ENCODE results near the gene ZNF496. TPM values are rescaled to one million over a fixed set of nuclear protein-coding genes. Genes with fewer than 3 reads are reported as not detected.

ZNF496 gene
- total RNA-seq, 2 donors from 2014 or later: 11.7 to 15.6 TPM

DNA sequence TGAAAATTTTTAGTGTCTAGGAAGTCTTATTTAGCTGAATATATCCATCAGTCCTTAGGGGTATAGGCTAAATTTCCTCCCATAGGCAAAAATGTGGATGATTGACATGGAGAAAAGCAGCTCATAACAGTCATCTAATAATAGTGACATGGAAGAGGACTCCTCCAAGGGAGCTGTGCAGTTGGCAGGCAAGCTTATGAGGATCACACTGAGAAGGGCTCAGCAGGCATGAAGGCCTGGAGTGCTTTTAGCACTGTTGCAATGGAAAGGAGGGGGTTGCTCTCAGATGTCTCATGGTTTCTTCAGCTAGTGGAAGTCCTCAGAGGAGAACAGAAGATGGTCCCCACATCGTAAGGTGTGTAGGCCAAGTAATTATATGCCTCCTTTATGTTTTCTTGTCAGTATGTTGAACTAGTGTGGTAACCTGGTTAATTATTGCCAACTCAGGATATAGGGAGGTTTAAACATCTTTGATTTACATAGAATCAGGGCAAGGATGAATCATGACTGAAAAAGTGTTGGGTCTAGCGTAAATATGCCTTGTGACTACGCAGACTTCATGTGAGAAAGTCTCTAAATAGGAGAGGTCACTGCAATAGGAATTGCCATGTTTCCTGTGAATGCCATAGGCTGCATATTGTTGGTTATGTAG is 56.9 kb downstream of the ZNF496 start:
- TF ChIP-seq, protein P1, sequence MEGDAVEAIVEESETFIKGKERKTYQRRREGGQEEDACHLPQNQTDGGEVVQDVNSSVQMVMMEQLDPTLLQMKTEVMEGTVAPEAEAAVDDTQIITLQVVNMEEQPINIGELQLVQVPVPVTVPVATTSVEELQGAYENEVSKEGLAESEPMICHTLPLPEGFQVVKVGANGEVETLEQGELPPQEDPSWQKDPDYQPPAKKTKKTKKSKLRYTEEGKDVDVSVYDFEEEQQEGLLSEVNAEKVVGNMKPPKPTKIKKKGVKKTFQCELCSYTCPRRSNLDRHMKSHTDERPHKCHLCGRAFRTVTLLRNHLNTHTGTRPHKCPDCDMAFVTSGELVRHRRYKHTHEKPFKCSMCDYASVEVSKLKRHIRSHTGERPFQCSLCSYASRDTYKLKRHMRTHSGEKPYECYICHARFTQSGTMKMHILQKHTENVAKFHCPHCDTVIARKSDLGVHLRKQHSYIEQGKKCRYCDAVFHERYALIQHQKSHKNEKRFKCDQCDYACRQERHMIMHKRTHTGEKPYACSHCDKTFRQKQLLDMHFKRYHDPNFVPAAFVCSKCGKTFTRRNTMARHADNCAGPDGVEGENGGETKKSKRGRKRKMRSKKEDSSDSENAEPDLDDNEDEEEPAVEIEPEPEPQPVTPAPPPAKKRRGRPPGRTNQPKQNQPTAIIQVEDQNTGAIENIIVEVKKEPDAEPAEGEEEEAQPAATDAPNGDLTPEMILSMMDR (IDR thresholded peaks at IDR 0.05): no peak
- Histone ChIP-seq H3K27ac (no peak overlapping the region), H3K4me3 (no peak overlapping the region), H3K9ac (ENCODE audit: low read depth in 2 of 2, low read length in 2 of 2) (no peak overlapping the region), H3K27me3 (no peaks in the 10 kb centered on the region), H3K36me3 (no peaks in the 10 kb centered on the region), H3K4me1 (no peaks in the 10 kb centered on the region), H3K9me3 (no peaks in the 10 kb centered on the region)
- intact Hi-C loops (cut with DNase I): no loop called here
- no peak for DNase-seq

DNA sequence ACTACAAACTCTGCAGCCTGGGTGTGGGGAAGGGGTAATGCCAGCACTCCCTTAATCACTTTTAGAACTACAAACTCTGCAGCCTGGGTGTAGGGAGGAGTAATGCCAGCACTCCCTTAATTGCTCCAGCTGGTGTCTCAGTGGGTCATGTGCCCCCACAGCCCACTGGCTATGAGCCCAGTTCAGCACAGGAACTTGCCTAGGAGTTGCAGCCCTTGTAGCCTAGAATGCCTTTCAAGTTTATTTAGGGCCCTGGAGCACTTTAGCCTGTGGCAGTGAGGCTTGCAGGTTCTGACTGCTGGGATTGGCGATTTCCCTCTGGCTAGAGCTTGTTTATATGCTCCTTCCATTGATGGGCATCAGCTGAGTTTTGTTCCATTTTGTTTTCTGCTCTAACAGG is 58.7 kb downstream of the ZNF496 start:
- Histone ChIP-seq H3K36me3 (no peaks in the 10 kb centered on the region), H3K27ac (no peak overlapping the region), H3K27me3 (no peaks in the 10 kb centered on the region), H3K4me1 (no peaks in the 10 kb centered on the region), H3K9me3 (no peaks in the 10 kb centered on the region), H3K9ac (ENCODE audit: low read depth in 2 of 2, low read length in 2 of 2) (no peak overlapping the region), H3K4me3 (no peak overlapping the region)
- TF ChIP-seq, protein P1 (IDR thresholded peaks at IDR 0.05): no peak
- intact Hi-C loops (cut with DNase I): no loop called here
- no peak for DNase-seq

DNA sequence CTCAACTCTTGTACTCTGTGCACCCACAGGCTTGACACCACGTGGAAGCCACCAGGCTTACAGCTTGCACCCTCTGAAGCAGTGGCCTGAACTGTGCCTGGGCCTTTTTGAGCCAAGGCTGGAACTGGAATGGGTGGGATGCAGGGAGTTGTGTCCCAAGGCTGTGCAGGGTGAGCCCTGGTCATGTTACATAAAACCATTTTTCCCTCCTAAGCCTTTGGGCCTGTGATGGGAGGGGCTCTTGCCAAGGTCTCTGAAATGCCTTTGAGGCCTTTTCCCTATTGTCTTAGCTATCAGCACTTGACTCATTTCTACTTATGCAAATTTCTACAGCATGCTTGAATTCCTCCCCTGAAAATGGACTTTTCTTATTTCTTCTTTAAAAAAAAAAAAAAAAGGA is 61.7 kb downstream of the ZNF496 start:
- H3K9ac ChIP-seq (ENCODE audit: low read depth in 2 of 2, low read length in 2 of 2): no peak overlapping the region
- H3K4me1 ChIP-seq: no peaks in the 10 kb centered on the region
- no peaks in the 10 kb centered on the region for H3K36me3 ChIP-seq
- no peak overlapping the region for H3K4me3 ChIP-seq
- no peaks in the 10 kb centered on the region for H3K27me3 ChIP-seq
- H3K9me3 ChIP-seq: no peaks in the 10 kb centered on the region
- TF ChIP-seq, protein P1 (IDR thresholded peaks at IDR 0.05): no peak
- no peak overlapping the region for H3K27ac ChIP-seq
- DNase-seq: no peak
- intact Hi-C loops (cut with DNase I): no loop called here

DNA sequence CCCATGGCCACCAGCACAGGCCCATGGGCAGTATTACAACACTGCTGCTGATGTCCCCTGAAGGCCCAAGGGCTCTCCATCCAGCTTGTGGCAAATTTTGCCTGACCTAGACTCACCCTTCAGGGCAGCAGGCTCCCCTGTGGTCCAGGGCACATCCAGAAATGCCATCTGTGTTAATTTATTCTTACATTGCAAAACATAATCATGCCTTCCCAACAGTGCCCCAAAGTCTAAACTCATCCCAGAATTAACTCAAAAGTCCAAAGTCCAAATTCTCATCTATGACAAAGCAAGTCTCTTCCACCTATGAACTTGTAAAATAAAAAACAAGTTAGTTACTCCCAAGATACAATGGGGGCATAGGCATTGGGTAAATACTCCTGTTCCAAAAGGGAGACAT is 62.5 kb downstream of the ZNF496 start:
- Histone ChIP-seq H3K27me3 (no peaks in the 10 kb centered on the region), H3K27ac (no peak overlapping the region), H3K4me3 (no peak overlapping the region), H3K4me1 (no peaks in the 10 kb centered on the region), H3K9me3 (no peaks in the 10 kb centered on the region), H3K36me3 (no peaks in the 10 kb centered on the region), H3K9ac (ENCODE audit: low read depth in 2 of 2, low read length in 2 of 2) (no peak overlapping the region)
- no peak for DNase-seq
- intact Hi-C loops (cut with DNase I): no loop called here
- TF ChIP-seq, protein P1 (IDR thresholded peaks at IDR 0.05): no peak

DNA sequence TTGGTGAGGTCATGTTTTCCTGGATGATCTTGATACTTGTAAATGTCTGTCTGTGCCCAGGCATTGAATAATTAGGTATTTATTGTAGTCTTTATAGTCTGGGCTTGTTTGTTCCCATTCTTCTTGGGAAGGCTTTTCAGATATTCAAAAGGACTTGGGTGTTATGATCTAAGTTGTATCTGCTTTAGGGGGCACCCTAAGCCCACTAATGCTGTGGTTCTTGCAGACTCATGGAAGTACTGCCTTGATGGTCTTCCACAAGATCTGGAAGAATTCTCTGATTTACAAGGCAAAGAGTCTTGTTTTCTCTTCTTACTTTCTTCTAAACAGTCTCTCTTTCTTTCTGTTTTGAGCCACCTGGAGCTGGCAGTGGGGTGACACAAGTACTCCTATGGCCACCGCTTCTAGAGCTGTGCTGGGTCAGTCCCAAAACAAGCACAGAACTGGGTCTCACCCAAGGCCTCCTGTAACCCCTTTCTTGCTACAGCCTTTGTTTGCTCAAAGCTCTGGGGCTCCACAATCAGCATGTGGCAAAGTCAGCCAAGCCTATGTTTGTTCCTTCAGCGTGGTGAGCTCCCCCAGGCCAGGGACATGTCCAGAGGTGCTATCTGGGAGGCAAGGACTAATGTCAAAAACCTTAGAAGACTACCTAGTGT is 63.1 kb downstream of the ZNF496 start:
- Histone ChIP-seq H3K9ac (ENCODE audit: low read depth in 2 of 2, low read length in 2 of 2) (no peak overlapping the region), H3K9me3 (no peaks in the 10 kb centered on the region), H3K27me3 (no peaks in the 10 kb centered on the region), H3K4me1 (no peaks in the 10 kb centered on the region), H3K27ac (no peak overlapping the region), H3K4me3 (no peak overlapping the region), H3K36me3 (no peaks in the 10 kb centered on the region)
- DNase-seq: no peak
- intact Hi-C loops (cut with DNase I): no loop called here
- TF ChIP-seq, protein P1 (IDR thresholded peaks at IDR 0.05): no peak
